NT2/D1 (cell line): ENCODE data around the gene ROR2.

Source experiments
- SUZ12 ChIP-seq: IDR thresholded peaks from 2 replicates; pipeline ENCODE4 v1.6.1; 2011; ENCODE audit not compliant: insufficient read length, insufficient read depth; ENCODE audit errors: extremely low read depth
- YY1 ChIP-seq: IDR thresholded peaks from 2 replicates; pipeline ENCODE4 v1.6.1; 2011; ENCODE audit not compliant: insufficient read length, insufficient read depth

- no peak for TF ChIP-seq YY1
- TF ChIP-seq SUZ12, result no peak
Measured at GRCh38 chr9:91768507-91768906, 181.5 kb downstream of the ROR2 start.
